Peyer's patch (tissue), 4 donors: Measurements from ENCODE around the gene PWP1.

Experiments
- POLR2A ChIP-seq, 2 donors: fragments of 450-650 bp; IDR thresholded peaks; one replicate each; pipeline ENCODE4 v1.5.1; 2017; ENCODE audit warnings: antibody characterized with exemption in 2 of 2, mild to moderate bottlenecking in 2 of 2, moderate library complexity in 2 of 2
- TF ChIP-seq, protein P1 (sequence below), 6 experiments: fragments of 450-650 bp in 4 of 6; fragments of 200-600 bp in 2 of 6; sonication (generic) in 1 of 6; IDR thresholded peaks; one replicate each; pipeline ENCODE4 v1.5.1; 2017 to 2019; ENCODE audit warnings: antibody characterized with exemption in 6 of 6, mild to moderate bottlenecking in 3 of 6, moderate library complexity in 1 of 6

GRCh38 chr12:107681836-107682820, 3.5 kb upstream of the PWP1 start:
- TF ChIP-seq, protein P1, sequence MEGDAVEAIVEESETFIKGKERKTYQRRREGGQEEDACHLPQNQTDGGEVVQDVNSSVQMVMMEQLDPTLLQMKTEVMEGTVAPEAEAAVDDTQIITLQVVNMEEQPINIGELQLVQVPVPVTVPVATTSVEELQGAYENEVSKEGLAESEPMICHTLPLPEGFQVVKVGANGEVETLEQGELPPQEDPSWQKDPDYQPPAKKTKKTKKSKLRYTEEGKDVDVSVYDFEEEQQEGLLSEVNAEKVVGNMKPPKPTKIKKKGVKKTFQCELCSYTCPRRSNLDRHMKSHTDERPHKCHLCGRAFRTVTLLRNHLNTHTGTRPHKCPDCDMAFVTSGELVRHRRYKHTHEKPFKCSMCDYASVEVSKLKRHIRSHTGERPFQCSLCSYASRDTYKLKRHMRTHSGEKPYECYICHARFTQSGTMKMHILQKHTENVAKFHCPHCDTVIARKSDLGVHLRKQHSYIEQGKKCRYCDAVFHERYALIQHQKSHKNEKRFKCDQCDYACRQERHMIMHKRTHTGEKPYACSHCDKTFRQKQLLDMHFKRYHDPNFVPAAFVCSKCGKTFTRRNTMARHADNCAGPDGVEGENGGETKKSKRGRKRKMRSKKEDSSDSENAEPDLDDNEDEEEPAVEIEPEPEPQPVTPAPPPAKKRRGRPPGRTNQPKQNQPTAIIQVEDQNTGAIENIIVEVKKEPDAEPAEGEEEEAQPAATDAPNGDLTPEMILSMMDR (IDR thresholded peaks at IDR 0.05) = no peak
- TF ChIP-seq POLR2A (IDR thresholded peaks at IDR 0.05) = no peak
